Thymus (tissue), 11 donors: Measurements from ENCODE around the gene CMIP. TPM values are rescaled to one million over a fixed set of nuclear protein-coding genes. Genes with fewer than 3 reads are reported as not detected.
"Not testable (repeated sequence)": the region's sequence is repeated elsewhere in the genome, so short reads cannot be mapped to it uniquely, and the experiment has no call there.

Experiments
- DNase-seq, 9 donors: peaks; one replicate each; pipeline ENCODE4 v3.0.0-alpha.2; 2013; ENCODE audit warnings: low spot score in 9 of 9, low read depth in 6 of 9, missing footprints in 1 of 9
- H3K27ac ChIP-seq, 2 donors: one replicate each; pipeline ENCODE4 v1.5.1; 2013; ENCODE audit warnings: control low read depth in 1 of 2, low read depth in 1 of 2, low read length in 1 of 2, mild to moderate bottlenecking in 1 of 2, moderate library complexity in 1 of 2
- H3K27me3 ChIP-seq, 2 donors: one replicate each; pipeline ENCODE4 v1.5.1; 2013; ENCODE audit warnings: low read length in 1 of 2; ENCODE audit not compliant: control insufficient read depth in 2 of 2, insufficient read depth in 1 of 2
- H3K36me3 ChIP-seq, 2 donors: one replicate each; pipeline ENCODE4 v1.5.1; 2013; ENCODE audit warnings: low read length in 1 of 2, mild to moderate bottlenecking in 1 of 2, moderate library complexity in 1 of 2; ENCODE audit not compliant: control insufficient read depth in 2 of 2, insufficient read depth in 2 of 2
- H3K4me1 ChIP-seq, 2 donors: one replicate each; pipeline ENCODE4 v1.5.1; 2013; ENCODE audit warnings: low read length in 2 of 2; ENCODE audit not compliant: control insufficient read depth in 2 of 2, insufficient read depth in 2 of 2
- H3K4me3 ChIP-seq, 2 donors: one replicate each; pipeline ENCODE4 v1.5.1; 2013; ENCODE audit warnings: low read length in 2 of 2, control low read depth in 1 of 2, mild to moderate bottlenecking in 1 of 2
- H3K9me3 ChIP-seq, 2 donors: one replicate each; pipeline ENCODE4 v1.5.1; 2013; ENCODE audit warnings: low read length in 1 of 2, mild to moderate bottlenecking in 1 of 2; ENCODE audit not compliant: control insufficient read depth in 2 of 2, insufficient read depth in 1 of 2
- WGBS: extraction: QIAGEN DNeasy Blood & Tissue Kit; methylation state at CpG from one replicate; pipeline ENCODE4 v1.1.7; 2013; 5-methylcytosine and 5-hydroxymethylcytosine counted together
- polyA plus RNA-seq: library from polyadenylated mRNA; stranded (reverse); fragments of 200-250 nt; gene quantifications from one replicate; pipeline ENCODE4 v1.2.3, GENCODE V29; 2013
- total RNA-seq: library from RNA; stranded (reverse); fragments of 120-200 nt; gene quantifications from one replicate; pipeline ENCODE4 v1.2.4, GENCODE V29; 2013
- donor health status: healthy.

CMIP gene
- total and polyA plus RNA-seq, 2 donors, result 5.2 to 19.4 TPM

DNA sequence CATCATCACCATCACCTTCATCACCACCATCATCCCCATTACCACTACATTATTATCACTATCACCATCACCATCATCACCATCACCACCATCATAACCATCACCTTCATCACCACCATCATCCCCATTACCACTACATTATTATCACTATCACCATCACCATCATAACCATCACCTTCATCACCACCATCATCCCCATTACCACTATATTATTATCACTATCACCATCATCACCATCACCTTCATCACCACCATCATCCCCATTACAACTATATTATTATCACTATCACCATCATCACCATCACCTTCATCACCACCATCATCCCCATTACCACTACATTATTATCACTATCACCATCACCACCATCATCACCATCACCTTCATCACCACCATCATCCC, 132.7 kb downstream of the CMIP start:
- not testable (repeated sequence) for H3K27ac ChIP-seq, H3K4me3 ChIP-seq, H3K36me3 ChIP-seq, H3K4me1 ChIP-seq, DNase-seq, H3K9me3 ChIP-seq, H3K27me3 ChIP-seq

DNA sequence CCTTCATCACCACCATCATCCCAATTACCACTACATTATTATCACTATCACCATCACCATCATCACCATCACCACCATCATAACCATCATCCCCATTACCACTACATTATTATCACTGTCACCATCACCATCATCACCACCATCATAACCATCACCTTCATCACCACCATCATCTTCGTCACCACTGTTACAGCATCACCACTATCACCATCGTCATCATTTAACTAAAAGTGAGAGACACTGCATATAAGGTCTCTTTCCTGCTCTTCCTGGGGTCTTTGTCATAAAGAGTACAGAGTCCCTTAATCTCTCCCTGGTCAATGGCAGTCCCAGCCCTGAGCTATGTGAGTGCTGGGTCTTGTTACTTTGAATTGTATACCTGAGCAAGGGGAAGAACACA, 133.5 kb downstream of the CMIP start:
- WGBS, result 98% methylated on average over 2 of the region's 2 CpGs
- Histone ChIP-seq H3K27ac (no peak overlapping the region), H3K27me3 (no peaks in the 10 kb centered on the region), H3K9me3 (no peaks in the 10 kb centered on the region), H3K4me1 (no peaks in the 10 kb centered on the region), H3K36me3 (peaks cover 4 to 6% of the 10 kb centered on the region in 2 donors), H3K4me3 (no peak overlapping the region)
- no peak for DNase-seq

DNA sequence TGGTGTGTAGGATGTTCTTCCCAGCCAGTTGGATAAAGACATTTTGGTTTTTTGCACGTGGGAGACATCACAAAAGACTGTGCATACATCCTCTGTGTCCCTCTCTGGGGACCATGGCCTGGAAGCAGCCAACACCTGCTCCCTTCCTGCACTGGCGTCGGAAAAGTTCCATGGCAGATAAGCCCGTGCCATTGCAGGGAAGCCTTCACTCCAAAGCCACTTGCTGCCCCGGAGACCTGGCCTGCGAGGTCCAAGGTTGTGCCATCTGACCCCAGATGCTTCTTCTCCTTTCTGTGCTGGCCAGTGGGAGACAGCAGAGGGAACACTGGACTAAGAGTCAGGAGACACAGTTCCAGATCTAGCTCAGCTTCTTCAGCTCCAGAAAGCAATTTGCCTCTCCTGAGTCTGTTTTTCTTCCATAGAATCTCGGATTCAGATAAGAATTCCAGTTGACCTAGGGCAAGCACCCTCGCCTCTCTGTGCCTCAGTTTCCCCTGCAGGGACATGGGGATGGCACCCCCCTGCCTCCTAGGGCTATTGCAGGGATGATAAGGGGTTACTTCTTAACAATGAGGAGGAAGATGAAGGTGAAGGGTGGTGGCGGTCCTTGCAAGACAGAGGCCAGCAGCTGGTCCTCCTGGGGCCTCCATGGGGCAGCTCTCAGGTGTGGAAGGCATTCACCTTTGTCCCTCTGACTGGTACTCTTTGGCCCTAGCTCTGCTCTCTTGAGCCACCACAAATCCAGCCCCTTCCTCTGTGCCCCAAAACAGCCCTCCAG, 134.2 kb downstream of the CMIP start:
- Histone ChIP-seq H3K27ac (no peak overlapping the region), H3K36me3 (peaks cover 4 to 6% of the 10 kb centered on the region in 2 donors), H3K27me3 (no peaks in the 10 kb centered on the region), H3K4me1 (no peaks in the 10 kb centered on the region), H3K9me3 (no peaks in the 10 kb centered on the region), H3K4me3 (no peak overlapping the region)
- 97% methylated on average over 9 of the region's 9 CpGs for WGBS
- no peak for DNase-seq

DNA sequence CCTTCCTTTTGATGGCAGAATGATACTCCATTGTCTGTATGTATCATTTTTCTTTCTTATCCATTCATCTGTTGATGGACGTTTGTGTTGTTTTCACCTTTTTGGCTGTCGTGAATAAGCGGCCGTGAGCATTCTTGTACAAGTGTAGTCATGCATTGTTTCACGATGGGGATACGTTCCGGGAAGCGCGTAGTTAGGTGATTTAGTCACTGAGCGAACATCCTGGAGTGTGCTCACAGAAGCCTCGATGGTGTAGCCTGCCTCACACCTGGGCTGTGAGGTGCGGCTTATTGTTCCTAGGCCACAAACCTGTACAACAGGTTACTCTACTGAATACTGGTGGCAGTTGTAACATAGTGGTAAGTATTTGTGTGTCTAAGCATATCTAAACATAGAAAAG, 136.5 kb downstream of the CMIP start:
- Histone ChIP-seq H3K27ac (no peak overlapping the region), H3K4me3 (no peak overlapping the region), H3K4me1 (no peaks in the 10 kb centered on the region), H3K27me3 (no peaks in the 10 kb centered on the region), H3K9me3 (no peaks in the 10 kb centered on the region), H3K36me3 (peaks cover 8 to 11% of the 10 kb centered on the region in 2 donors)
- WGBS, result 96% methylated on average over 12 of the region's 12 CpGs
- DNase-seq, result no peak

DNA sequence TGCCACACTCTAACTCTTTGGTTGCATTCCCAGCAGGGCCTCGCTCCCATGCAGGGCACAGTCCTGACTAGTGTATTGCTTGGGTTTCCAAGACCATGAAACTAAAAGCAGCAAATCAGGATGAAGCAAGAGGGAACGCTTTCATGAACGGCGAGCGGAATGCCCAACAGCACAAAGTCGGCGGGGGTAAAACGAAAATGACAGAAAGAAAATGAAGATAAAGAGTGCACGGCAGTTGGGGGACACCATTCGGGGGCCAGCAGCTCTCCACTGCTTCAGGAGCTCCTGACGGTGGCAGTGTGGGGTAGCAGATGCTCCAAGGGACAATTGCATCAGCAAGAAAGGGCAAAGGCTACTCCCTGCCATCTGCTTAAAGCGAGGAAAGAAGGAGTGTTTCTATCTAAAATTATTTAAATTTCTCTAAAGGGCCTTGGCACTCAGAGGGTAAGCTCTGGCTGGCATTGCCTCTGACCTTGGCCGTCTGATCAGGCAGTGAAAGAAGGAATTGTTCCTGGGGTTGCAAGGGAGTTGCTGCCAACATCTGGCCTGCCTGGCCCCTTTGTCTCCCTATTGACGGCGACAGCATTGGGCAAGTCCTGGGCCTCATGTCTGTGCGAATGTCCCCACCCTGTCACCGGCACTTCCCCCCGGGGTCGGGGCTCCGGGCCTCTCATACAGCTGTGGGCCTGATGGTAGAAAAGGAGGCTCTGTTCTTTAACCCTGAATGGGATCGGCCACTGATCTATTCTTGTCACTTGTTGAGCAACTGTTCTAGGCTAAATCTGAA, 138.2 kb downstream of the CMIP start:
- Histone ChIP-seq H3K27ac (peak overlapping the region in 1 of 2 donors; percentile 13), H3K36me3 (peaks cover 11 to 12% of the 10 kb centered on the region in 2 donors), H3K9me3 (no peaks in the 10 kb centered on the region), H3K27me3 (no peaks in the 10 kb centered on the region), H3K4me3 (no peak overlapping the region), H3K4me1 (no peaks in the 10 kb centered on the region)
- DNase-seq, result no peak
- WGBS, result 97% methylated on average over 21 of the region's 21 CpGs

GRCh38 chr16:81583893-81584631, 139.5 kb downstream of the CMIP start:
- 91% methylated on average over 14 of the region's 14 CpGs for WGBS
- no peaks in the 10 kb centered on the region for H3K27me3 ChIP-seq
- no peak for DNase-seq
- no peak overlapping the region for H3K4me3 ChIP-seq
- H3K27ac ChIP-seq, result no peak overlapping the region
- no peaks in the 10 kb centered on the region for H3K9me3 ChIP-seq
- peaks cover 11 to 12% of the 10 kb centered on the region in 2 donors for H3K36me3 ChIP-seq
- no peaks in the 10 kb centered on the region for H3K4me1 ChIP-seq

DNA sequence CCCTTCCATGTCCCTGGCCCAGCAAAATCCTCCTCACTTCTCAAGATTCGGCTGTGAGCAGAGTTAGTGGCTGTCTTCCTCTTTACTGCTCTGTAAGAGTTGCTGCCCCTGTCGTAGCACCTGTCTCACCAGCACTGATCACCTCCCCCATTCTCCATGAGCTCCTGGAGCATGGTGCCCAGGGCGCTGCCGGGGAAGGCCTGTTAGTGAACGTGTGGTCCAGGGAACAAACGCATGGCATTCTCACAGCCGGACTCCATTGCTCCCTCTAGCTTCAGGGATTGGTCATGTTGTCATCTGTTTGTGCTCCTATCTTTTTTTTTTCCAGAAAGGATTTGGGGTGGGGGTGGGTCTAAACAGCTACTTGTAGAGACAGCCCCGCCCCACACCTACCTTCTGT, 141.2 kb downstream of the CMIP start:
- no peaks in the 10 kb centered on the region for H3K4me1 ChIP-seq
- WGBS, result 92% methylated on average over 8 of the region's 8 CpGs
- H3K27me3 ChIP-seq, result no peaks in the 10 kb centered on the region
- no peak overlapping the region for H3K27ac ChIP-seq
- no peak overlapping the region for H3K4me3 ChIP-seq
- H3K36me3 ChIP-seq, result peaks cover 12 to 13% of the 10 kb centered on the region in 2 donors
- H3K9me3 ChIP-seq, result no peaks in the 10 kb centered on the region
- DNase-seq, result no peak

GRCh38 chr16:81586417-81586816, 141.8 kb downstream of the CMIP start:
- DNase-seq, result no peak
- Histone ChIP-seq H3K9me3 (no peaks in the 10 kb centered on the region), H3K4me3 (no peak overlapping the region), H3K27ac (no peak overlapping the region), H3K4me1 (peaks cover 4% of the 10 kb centered on the region in 2 donors), H3K27me3 (no peaks in the 10 kb centered on the region), H3K36me3 (peaks cover 12 to 13% of the 10 kb centered on the region in 2 donors)
- WGBS, result 97% methylated on average over 7 of the region's 7 CpGs
